Muscle of leg (tissue), 11 donors: Measurements from ENCODE around the gene LMBRD2. TPM values are rescaled to one million over a fixed set of nuclear protein-coding genes. Genes with fewer than 3 reads are reported as not detected.

Experiments used
- DNase-seq: peaks from one replicate; pipeline ENCODE4 v3.0.0; 2013
- H3K27ac ChIP-seq: one replicate; pipeline ENCODE4 v1.5.1; 2013; ENCODE audit warnings: mild to moderate bottlenecking, low read length, control low read depth
- H3K27me3 ChIP-seq: one replicate; pipeline ENCODE4 v1.6.1; 2013; ENCODE audit warnings: low read length; ENCODE audit not compliant: control insufficient read depth, insufficient read depth
- H3K36me3 ChIP-seq: one replicate; pipeline ENCODE4 v1.6.1; 2013; ENCODE audit warnings: low read length; ENCODE audit not compliant: control insufficient read depth, insufficient read depth
- H3K4me1 ChIP-seq: one replicate; pipeline ENCODE4 v1.6.1; 2013; ENCODE audit warnings: low read length; ENCODE audit not compliant: control insufficient read depth, insufficient read depth
- H3K4me3 ChIP-seq: one replicate; pipeline ENCODE4 v1.5.1; 2013; ENCODE audit warnings: low read length, control low read depth
- H3K9me3 ChIP-seq: replicated peaks from 2 replicates; pipeline ENCODE4 v1.6.1; 2013; ENCODE audit warnings: low read depth, low read length; ENCODE audit not compliant: control insufficient read depth
- WGBS: methylation state at CpG from one replicate; pipeline ENCODE4 v1.1.5; 2013; ENCODE audit warnings: missing lambda C conversion rate; ENCODE audit not compliant: insufficient coverage; 5-methylcytosine and 5-hydroxymethylcytosine counted together
- polyA plus RNA-seq, 8 donors: library from polyadenylated mRNA; unstranded; fragments of 120-200 nt; gene quantifications; one replicate each; pipeline versions ENCODE4 v1.2.1 to v1.2.3, GENCODE V29; 2013; ENCODE audit warnings: inconsistent platforms in 1 of 8, low replicate concordance in 1 of 8; ENCODE audit not compliant: insufficient read length in 8 of 8, insufficient read depth in 1 of 8
- total RNA-seq: library from RNA; stranded (reverse); fragments of 120-200 nt; gene quantifications from one replicate; pipeline ENCODE4 v1.2.4, GENCODE V29; 2013

Gene LMBRD2
- total and polyA plus RNA-seq, 9 donors: 8.1 to 14.6 (median 11.1) TPM

- Histone ChIP-seq H3K4me3 (no peak overlapping the region), H3K36me3 (no peaks in the 10 kb centered on the region), H3K9me3 (no peaks in the 10 kb centered on the region), H3K27ac (no peak overlapping the region), H3K27me3 (no peaks in the 10 kb centered on the region), H3K4me1 (no peaks in the 10 kb centered on the region)
- 66% methylated on average over 4 of the region's 5 CpGs for WGBS
- no peak for DNase-seq
Measured at GRCh38 chr5:36056422-36056821, 95.3 kb downstream of the LMBRD2 start.

GRCh38 chr5:36055984-36056383 lies 95.7 kb downstream of the LMBRD2 start:
- Histone ChIP-seq H3K27me3 (no peaks in the 10 kb centered on the region), H3K9me3 (no peaks in the 10 kb centered on the region), H3K4me3 (no peak overlapping the region), H3K36me3 (no peaks in the 10 kb centered on the region), H3K4me1 (no peaks in the 10 kb centered on the region), H3K27ac (no peak overlapping the region)
- 46% methylated on average over 2 of the region's 5 CpGs for WGBS
- DNase-seq: no peak

- DNase-seq: no peak
- no peaks in the 10 kb centered on the region for H3K4me1 ChIP-seq
- 100% methylated on average over 1 of the region's 3 CpGs for WGBS
- no peaks in the 10 kb centered on the region for H3K27me3 ChIP-seq
- no peak overlapping the region for H3K4me3 ChIP-seq
- no peaks in the 10 kb centered on the region for H3K36me3 ChIP-seq
- no peak overlapping the region for H3K27ac ChIP-seq
- no peaks in the 10 kb centered on the region for H3K9me3 ChIP-seq
Measured at GRCh38 chr5:36054647-36055046, 97.0 kb downstream of the LMBRD2 start.

- Histone ChIP-seq H3K27ac (no peak overlapping the region), H3K9me3 (no peaks in the 10 kb centered on the region), H3K4me3 (no peak overlapping the region), H3K36me3 (no peaks in the 10 kb centered on the region), H3K27me3 (no peaks in the 10 kb centered on the region), H3K4me1 (no peaks in the 10 kb centered on the region)
- no peak for DNase-seq
Measured at GRCh38 chr5:36052538-36052937, 99.1 kb downstream of the LMBRD2 start.

- Histone ChIP-seq H3K27ac (no peak overlapping the region), H3K9me3 (no peaks in the 10 kb centered on the region), H3K36me3 (no peaks in the 10 kb centered on the region), H3K4me1 (no peaks in the 10 kb centered on the region), H3K27me3 (no peaks in the 10 kb centered on the region), H3K4me3 (no peak overlapping the region)
- WGBS: no CpG with 5 or more reads among the region's 4 CpGs
- no peak for DNase-seq
Measured at GRCh38 chr5:36049949-36050348, 101.7 kb downstream of the LMBRD2 start.

Other genes starting within 250 kb of the LMBRD2 start
- not detected for gene CAPSL, start 213.3 kb downstream of the LMBRD2 start, total RNA-seq
- under 1 TPM in 1 of 8 donors, not detected in 7; 0.32 TPM for gene CAPSL, start 213.3 kb downstream of the LMBRD2 start, polyA plus RNA-seq
- gene UGT3A1, start 160.5 kb downstream of the LMBRD2 start, total RNA-seq: 10.7 TPM
- 10 to 100 TPM; 11.4 to 29.3 (median 21.8) TPM for gene UGT3A1, start 160.5 kb downstream of the LMBRD2 start, polyA plus RNA-seq
- 0.35 TPM for gene UGT3A2, start 85.0 kb downstream of the LMBRD2 start, total RNA-seq
- gene UGT3A2, start 85.0 kb downstream of the LMBRD2 start, polyA plus RNA-seq: under 1 TPM; 0.33 to 0.69 (median 0.51) TPM
- 52.5 TPM for gene SKP2, start 224 bp upstream of the LMBRD2 start, total RNA-seq
- gene SKP2, start 224 bp upstream of the LMBRD2 start, polyA plus RNA-seq: 10 to 100 TPM; 44.9 to 76.6 (median 54.1) TPM
- gene NADK2, start 90.0 kb upstream of the LMBRD2 start, total RNA-seq: 39.6 TPM
- gene NADK2, start 90.0 kb upstream of the LMBRD2 start, polyA plus RNA-seq: 10 to 100 TPM; 28.9 to 42.2 (median 39.3) TPM
- 0.40 TPM for gene RANBP3L, start 150.0 kb upstream of the LMBRD2 start, total RNA-seq
- under 1 TPM; 0.16 to 0.60 (median 0.40) TPM for gene RANBP3L, start 150.0 kb upstream of the LMBRD2 start, polyA plus RNA-seq